Fibroblast of peridontal ligament (primary cell): ENCODE data around the gene CD74.

Experiments
- DNase-seq: peaks from one replicate; pipeline ENCODE4 v3.0.0-alpha.2; 2010; ENCODE audit errors: extremely low read depth

The CD74 gene

GRCh38 chr5:150397782-150398721, 14.7 kb downstream of the CD74 start:
- DNase-seq, result no peak

GRCh38 chr5:150397146-150397781, 15.4 kb downstream of the CD74 start:
- no peak for DNase-seq

- DNase-seq, result no peak
These were observed 16.4 kb downstream of the CD74 start for GRCh38 chr5:150396267-150396666.

- DNase-seq, result no peak
These were observed 17.1 kb downstream of the CD74 start for GRCh38 chr5:150395688-150395975.

- DNase-seq, result no peak
These were observed 17.6 kb downstream of the CD74 start for GRCh38 chr5:150394912-150395687.

- DNase-seq, result no peak
These were observed 18.6 kb downstream of the CD74 start for GRCh38 chr5:150394131-150394530.

GRCh38 chr5:150393096-150393645, 19.5 kb downstream of the CD74 start:
- DNase-seq, result no peak

GRCh38 chr5:150392680-150393079, 20.0 kb downstream of the CD74 start:
- no peak for DNase-seq

- DNase-seq, result no peak
These were observed 20.7 kb downstream of the CD74 start for GRCh38 chr5:150391986-150392385.

- DNase-seq, result no peak
These were observed 21.5 kb downstream of the CD74 start for GRCh38 chr5:150391064-150391834.

- no peak for DNase-seq
These were observed 23.0 kb downstream of the CD74 start for GRCh38 chr5:150389531-150390266.

- no peak for DNase-seq
These were observed 26.5 kb downstream of the CD74 start for GRCh38 chr5:150386024-150386855.

GRCh38 chr5:150384701-150385100, 28.0 kb downstream of the CD74 start:
- DNase-seq, result no peak

- DNase-seq, result peak; percentile 84
These were observed 34.6 kb downstream of the CD74 start for GRCh38 chr5:150377964-150378694.

- peak; percentile 62 for DNase-seq
These were observed 35.6 kb downstream of the CD74 start for GRCh38 chr5:150376799-150377771.

GRCh38 chr5:150374651-150375050, 38.1 kb downstream of the CD74 start:
- DNase-seq, result no peak

- DNase-seq, result no peak
These were observed 40.1 kb downstream of the CD74 start for GRCh38 chr5:150372639-150373038.

- no peak for DNase-seq
These were observed 44.2 kb downstream of the CD74 start for GRCh38 chr5:150368526-150368925.
